PC-3 (cell line): Measurements from ENCODE around the gene MYO7A. TPM values are rescaled to one million over a fixed set of nuclear protein-coding genes. Genes with fewer than 3 reads are reported as not detected.

Source experiments
- ATAC-seq: fragments of 200-7000 bp; cut with Tn5 transposase; 2 replicates; pipeline ENCODE4 v1.9.1; 2020; ENCODE audit warnings: mild to moderate bottlenecking, moderate library complexity
- BruUV-seq: library from RNA; stranded (reverse); fragments of 400-500 nt; replicated peaks from 2 replicates; lab custom pipeline; 2021; lab: Mats Ljungman, UMichigan
- CTCF ChIA-PET: fragments of 300-600 bp; sonication (Branson Sonifier 250); formaldehyde crosslinking; loops from one replicate; lab custom pipeline; 2022; ENCODE audit warnings: antibody characterized with exemption; lab: Charles Lee
- POLR2A ChIA-PET: fragments of 300-600 bp; sonication (Branson Sonifier 250); formaldehyde crosslinking; loops from one replicate; lab custom pipeline; 2022; ENCODE audit warnings: antibody characterized with exemption; ENCODE audit not compliant: unreplicated experiment; lab: Charles Lee
- DNase-seq: peaks from one replicate; pipeline ENCODE4 v3.0.0-alpha.2; 2015
- H2AFZ ChIP-seq: fragments of 300-600 bp; sonication (generic); 2 replicates; pipeline ENCODE4 v1.6.0; 2016; ENCODE audit warnings: antibody characterized with exemption, low read length
- H3F3A ChIP-seq: fragments of 300-600 bp; sonication (generic); one replicate; pipeline ENCODE4 v1.6.0; 2017; ENCODE audit warnings: antibody characterized with exemption, low read length, control low read depth, mild to moderate bottlenecking; ENCODE audit not compliant: unreplicated experiment
- H3K27ac ChIP-seq: fragments of 300-600 bp; sonication (generic); 2 replicates; pipeline ENCODE4 v1.5.1; 2016; ENCODE audit warnings: mild to moderate bottlenecking, low read length
- H3K27me3 ChIP-seq: fragments of 300-600 bp; sonication (generic); 2 replicates; pipeline ENCODE4 v1.6.1; 2016; ENCODE audit warnings: low read length, mixed read lengths
- H3K36me3 ChIP-seq: fragments of 300-600 bp; sonication (generic); 2 replicates; pipeline ENCODE4 v1.6.1; 2016; ENCODE audit warnings: low read depth, mixed run types, low read length, mixed read lengths
- H3K4me1 ChIP-seq: fragments of 300-600 bp; sonication (generic); 2 replicates; pipeline ENCODE4 v1.5.1; 2016; ENCODE audit warnings: low read length; ENCODE audit not compliant: insufficient read depth
- H3K4me2 ChIP-seq: fragments of 300-600 bp; sonication (generic); 2 replicates; pipeline ENCODE4 v1.6.0; 2016; ENCODE audit warnings: low read length
- H3K4me3 ChIP-seq: fragments of 300-600 bp; sonication (generic); 2 replicates; pipeline ENCODE4 v1.5.1; 2016; ENCODE audit warnings: mild to moderate bottlenecking, low read length, mixed read lengths
- H3K79me2 ChIP-seq: fragments of 300-600 bp; sonication (generic); 2 replicates; pipeline ENCODE4 v1.6.1; 2017; ENCODE audit warnings: low read length, mixed read lengths
- H3K9ac ChIP-seq: fragments of 300-600 bp; sonication (generic); 2 replicates; pipeline ENCODE4 v1.6.0; 2016; ENCODE audit warnings: mild to moderate bottlenecking, low read length
- H3K9me2 ChIP-seq: fragments of 300-600 bp; sonication (generic); replicated peaks from 2 replicates; pipeline ENCODE4 v1.6.1; 2016; ENCODE audit warnings: mixed run types, low read length, mixed read lengths
- H3K9me3 ChIP-seq: fragments of 300-600 bp; sonication (generic); 2 replicates; pipeline ENCODE4 v1.6.1; 2016; ENCODE audit warnings: low read length, mixed read lengths
- H4K20me1 ChIP-seq: fragments of 300-600 bp; sonication (generic); 2 replicates; pipeline ENCODE4 v1.6.1; 2016; ENCODE audit warnings: low read length, mixed read lengths
- EZH2 ChIP-seq: fragments of 300-600 bp; sonication (generic); IDR thresholded peaks from one replicate; pipeline ENCODE4 v1.6.1; 2017; ENCODE audit warnings: antibody characterized with exemption, mild to moderate bottlenecking, low read length; ENCODE audit not compliant: unreplicated experiment
- EZH2phosphoT487 ChIP-seq: fragments of 300-600 bp; sonication (generic); IDR thresholded peaks from 2 replicates; pipeline ENCODE4 v1.6.1; 2018; ENCODE audit warnings: mild to moderate bottlenecking, antibody characterized with exemption, low read length, borderline replicate concordance
- intact Hi-C: fragments of 100-400 bp; cut with micrococcal nuclease; formaldehyde crosslinking; loops from 2 replicates; pipeline ENCODE4 v1.9.0; 2023
- total RNA-seq: library from RNA; depleted of rRNA; stranded (reverse); fragments of >200 nt; gene quantifications from 2 replicates; pipeline ENCODE4 v1.2.3, GENCODE V29; 2014
- TF ChIP-seq, protein P1 (sequence below): fragments of 300-600 bp; sonication (generic); conservative IDR thresholded peaks from 2 replicates; pipeline ENCODE4 v1.5.1; 2017; ENCODE audit warnings: antibody characterized with exemption, low read depth, mild to moderate bottlenecking, low read length

Gene MYO7A
- total RNA-seq, 1 experiment from 2014 or later = 0.66 TPM

DNA sequence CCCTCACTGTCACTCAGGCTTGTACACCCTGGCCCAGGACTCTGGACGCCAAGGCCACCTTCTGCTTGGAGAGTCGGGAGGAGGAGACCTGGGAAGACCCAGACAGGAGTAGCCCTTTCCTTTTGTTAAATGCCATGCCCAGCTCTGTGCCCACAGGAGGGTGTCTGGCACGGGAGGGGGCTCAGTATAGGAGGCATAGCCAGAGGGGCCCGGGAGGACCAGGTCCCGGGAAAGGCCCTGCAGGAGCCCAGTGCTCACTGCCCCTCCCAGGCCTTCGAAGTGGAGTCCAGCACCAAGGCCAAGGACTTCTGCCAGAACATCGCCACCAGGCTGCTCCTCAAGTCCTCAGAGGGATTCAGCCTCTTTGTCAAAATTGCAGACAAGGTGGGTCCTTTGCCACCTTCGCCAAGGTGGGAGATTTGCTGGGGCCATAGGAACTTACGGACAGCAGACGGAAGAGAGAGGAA, 79.0 kb downstream of the MYO7A start:
- Histone ChIP-seq H3K9me2 (no peaks in the 10 kb centered on the region), H3K4me1 (no peaks in the 10 kb centered on the region), H3F3A (no peaks in the 10 kb centered on the region), H3K9ac (no peak overlapping the region), H3K79me2 (no peaks in the 10 kb centered on the region), H3K27ac (no peak overlapping the region), H3K27me3 (no peaks in the 10 kb centered on the region), H3K4me3 (no peak overlapping the region), H3K9me3 (no peaks in the 10 kb centered on the region), H3K36me3 (no peaks in the 10 kb centered on the region), H3K4me2 (no peak overlapping the region), H4K20me1 (no peaks in the 10 kb centered on the region), H2AFZ (no peak overlapping the region)
- DNase-seq (no peak), ATAC-seq (no peak)
- POLR2A ChIA-PET = no interaction called here
- intact Hi-C loops = no loop called here
- no TSS peak for BruUV-seq
- CTCF ChIA-PET = no interaction called here
- TF ChIP-seq, protein P1, sequence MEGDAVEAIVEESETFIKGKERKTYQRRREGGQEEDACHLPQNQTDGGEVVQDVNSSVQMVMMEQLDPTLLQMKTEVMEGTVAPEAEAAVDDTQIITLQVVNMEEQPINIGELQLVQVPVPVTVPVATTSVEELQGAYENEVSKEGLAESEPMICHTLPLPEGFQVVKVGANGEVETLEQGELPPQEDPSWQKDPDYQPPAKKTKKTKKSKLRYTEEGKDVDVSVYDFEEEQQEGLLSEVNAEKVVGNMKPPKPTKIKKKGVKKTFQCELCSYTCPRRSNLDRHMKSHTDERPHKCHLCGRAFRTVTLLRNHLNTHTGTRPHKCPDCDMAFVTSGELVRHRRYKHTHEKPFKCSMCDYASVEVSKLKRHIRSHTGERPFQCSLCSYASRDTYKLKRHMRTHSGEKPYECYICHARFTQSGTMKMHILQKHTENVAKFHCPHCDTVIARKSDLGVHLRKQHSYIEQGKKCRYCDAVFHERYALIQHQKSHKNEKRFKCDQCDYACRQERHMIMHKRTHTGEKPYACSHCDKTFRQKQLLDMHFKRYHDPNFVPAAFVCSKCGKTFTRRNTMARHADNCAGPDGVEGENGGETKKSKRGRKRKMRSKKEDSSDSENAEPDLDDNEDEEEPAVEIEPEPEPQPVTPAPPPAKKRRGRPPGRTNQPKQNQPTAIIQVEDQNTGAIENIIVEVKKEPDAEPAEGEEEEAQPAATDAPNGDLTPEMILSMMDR = no peak

DNA sequence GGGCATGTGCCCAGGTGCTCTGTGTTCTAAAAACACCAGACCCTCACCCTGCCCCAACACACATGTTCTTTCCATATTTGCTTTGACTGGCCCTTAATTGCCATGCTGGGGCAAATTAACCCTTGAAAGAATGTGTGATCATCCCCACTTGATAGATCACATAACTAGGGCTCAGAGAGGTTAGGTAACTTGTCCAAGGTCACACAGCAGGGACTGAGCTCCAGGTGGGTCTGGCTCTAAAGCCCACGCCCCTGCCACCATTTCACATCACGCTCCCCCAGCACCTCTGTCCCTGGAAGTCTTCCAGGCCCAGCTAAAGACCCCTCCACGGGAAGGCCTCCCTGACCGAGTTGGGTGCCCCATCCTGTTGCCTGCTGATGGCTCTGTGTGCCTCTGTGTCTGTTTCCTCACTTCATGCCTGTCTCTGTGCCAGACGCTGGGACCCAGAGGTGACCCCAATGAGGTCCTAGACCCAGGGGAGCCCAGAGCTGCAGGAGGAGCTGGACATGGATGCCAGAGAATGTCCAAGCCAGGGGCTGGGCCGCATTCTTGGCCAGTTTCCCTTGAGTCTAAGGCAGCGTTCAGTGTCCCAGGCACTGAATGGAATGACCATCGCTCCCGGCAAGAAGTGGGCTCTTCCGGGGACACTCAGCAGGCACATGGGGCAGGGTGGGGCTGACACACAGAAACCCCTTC, 79.7 kb downstream of the MYO7A start:
- Histone ChIP-seq H3K27ac (no peak overlapping the region), H3K4me2 (no peak overlapping the region), H3K9ac (no peak overlapping the region), H2AFZ (no peak overlapping the region), H4K20me1 (no peaks in the 10 kb centered on the region), H3K36me3 (no peaks in the 10 kb centered on the region), H3K27me3 (no peaks in the 10 kb centered on the region), H3K79me2 (no peaks in the 10 kb centered on the region), H3K4me1 (no peaks in the 10 kb centered on the region), H3K9me2 (no peaks in the 10 kb centered on the region), H3K4me3 (no peak overlapping the region), H3F3A (no peaks in the 10 kb centered on the region), H3K9me3 (no peaks in the 10 kb centered on the region)
- POLR2A ChIA-PET = no interaction called here
- no TSS peak for BruUV-seq
- no peak for TF ChIP-seq EZH2phosphoT487
- TF ChIP-seq, protein P1 = no peak
- TF ChIP-seq EZH2 = no peak
- DNase-seq (no peak), ATAC-seq (no peak)
- intact Hi-C loops = no loop called here
- CTCF ChIA-PET = no interaction called here

DNA sequence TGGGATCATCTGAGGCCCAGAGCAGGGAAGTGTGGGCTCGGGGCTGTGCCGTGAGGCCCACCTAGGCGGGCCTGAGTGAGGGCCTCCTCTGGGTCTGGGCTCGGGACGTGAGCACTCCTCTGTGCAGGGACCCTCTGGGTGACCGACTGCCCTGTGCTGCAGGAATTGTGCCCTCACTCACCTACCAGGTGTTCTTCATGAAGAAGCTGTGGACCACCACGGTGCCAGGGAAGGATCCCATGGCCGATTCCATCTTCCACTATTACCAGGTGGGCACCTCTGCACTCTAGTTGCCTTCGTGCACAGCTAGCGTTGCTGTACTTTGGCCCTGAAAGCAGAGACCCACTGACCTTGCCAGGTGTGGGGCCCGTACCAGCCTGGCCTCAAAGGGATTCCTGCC, 80.5 kb downstream of the MYO7A start:
- H3K9me2 ChIP-seq = no peaks in the 10 kb centered on the region
- H3K27me3 ChIP-seq = no peaks in the 10 kb centered on the region
- ChIA-PET POLR2A (interaction anchor here (0.5 kb wide), 1 partner anchor 1328 kb away, joined by 14 read pairs; no protein-coding TSS in a partner anchor), CTCF (no interaction called here)
- H3K4me3 ChIP-seq = no peak overlapping the region
- H3K36me3 ChIP-seq = no peaks in the 10 kb centered on the region
- ATAC-seq = no peak
- H3K9me3 ChIP-seq = no peaks in the 10 kb centered on the region
- no peak overlapping the region for H3K27ac ChIP-seq
- no peaks in the 10 kb centered on the region for H3K4me1 ChIP-seq
- no peaks in the 10 kb centered on the region for H3K79me2 ChIP-seq
- no peaks in the 10 kb centered on the region for H3F3A ChIP-seq
- no peak overlapping the region for H3K9ac ChIP-seq
- DNase-seq = no peak
- TF ChIP-seq, protein P1 = no peak
- no peak for TF ChIP-seq EZH2phosphoT487
- no peak for TF ChIP-seq EZH2
- BruUV-seq = no TSS peak
- H2AFZ ChIP-seq = no peak overlapping the region
- H4K20me1 ChIP-seq = no peaks in the 10 kb centered on the region
- H3K4me2 ChIP-seq = no peak overlapping the region
- intact Hi-C loops = no loop called here
